Lung (tissue), 12 donors: ENCODE results near the gene ETV6. TPM values are rescaled to one million over a fixed set of nuclear protein-coding genes. Genes with fewer than 3 reads are reported as not detected.

Experiments
- ATAC-seq: fragments of 200-7000 bp; cut with Tn5 transposase; one replicate; pipeline ENCODE4 v1.9.1; 2020; ENCODE audit warnings: moderate number of reproducible peaks; ENCODE audit not compliant: insufficient read depth, low FRiP score
- DNase-seq, 3 donors: peaks; one replicate each; pipeline ENCODE4 v3.0.0-alpha.2; 2013 to 2017
- H3K27ac ChIP-seq, 2 donors: one replicate each; pipeline ENCODE4 v1.5.1; 2013; ENCODE audit warnings: mild to moderate bottlenecking in 2 of 2, moderate library complexity in 2 of 2, control low read depth in 1 of 2, inconsistent platforms in 1 of 2, low read depth in 1 of 2, low read length in 1 of 2
- H3K27me3 ChIP-seq, 3 donors: one replicate each; pipeline ENCODE4 v1.5.1; 2013; ENCODE audit warnings: low read length in 2 of 3; ENCODE audit not compliant: control insufficient read depth in 3 of 3, insufficient read depth in 3 of 3
- H3K36me3 ChIP-seq, 4 donors: one replicate each; pipeline ENCODE4 v1.5.1; 2013; ENCODE audit warnings: low read length in 4 of 4, mild to moderate bottlenecking in 1 of 4, moderate library complexity in 1 of 4; ENCODE audit not compliant: control insufficient read depth in 4 of 4, insufficient read depth in 4 of 4
- H3K4me1 ChIP-seq, 5 donors: one replicate each; pipeline ENCODE4 v1.5.1; 2013; ENCODE audit warnings: low read length in 5 of 5, mild to moderate bottlenecking in 2 of 5, moderate library complexity in 1 of 5; ENCODE audit not compliant: control insufficient read depth in 5 of 5, insufficient read depth in 5 of 5
- H3K4me3 ChIP-seq: one replicate; pipeline ENCODE4 v1.5.1; 2013; ENCODE audit warnings: mild to moderate bottlenecking, control low read depth, moderate library complexity
- H3K9ac ChIP-seq, 2 donors: one replicate each; pipeline ENCODE4 v1.5.1; 2013; ENCODE audit warnings: low read length in 2 of 2, control low read depth in 1 of 2; ENCODE audit not compliant: insufficient read depth in 1 of 2
- H3K9me3 ChIP-seq, 4 donors: one replicate each; pipeline ENCODE4 v1.5.1; 2013; ENCODE audit warnings: low read length in 3 of 4, mild to moderate bottlenecking in 1 of 4, moderate library complexity in 1 of 4; ENCODE audit not compliant: control insufficient read depth in 4 of 4, insufficient read depth in 3 of 4
- WGBS, 2 donors: extraction: QIAGEN DNeasy Blood & Tissue Kit; methylation state at CpG; one replicate each; pipeline ENCODE4 v1.1.7; 2013; 5-methylcytosine and 5-hydroxymethylcytosine counted together
- polyA plus RNA-seq, 2 donors: library from polyadenylated mRNA; stranded (reverse); fragments of 200-250 nt; gene quantifications; one replicate each; pipeline ENCODE4 v1.2.1, GENCODE V29; 2013
- total RNA-seq, 2 donors: library from RNA; depleted of rRNA in 1 of 2; stranded (reverse); fragments of >200 nt in 1 of 2; gene quantifications; one replicate each; pipeline ENCODE4 v1.2.1, GENCODE V29; 2014 to 2021
- TF ChIP-seq, protein P1 (sequence below): IDR thresholded peaks from 2 replicates; pipeline ENCODE4 v1.5.1; 2012; ENCODE audit warnings: mild to moderate bottlenecking; ENCODE audit errors: control extremely low read depth, extremely low read depth
- donor health status: control.
- donor health status: control.
- donor health status: Bipolar disorder and iron deficiency.
- donor health status: healthy.
- donor health status: DM: yes; HTN: yes; CAD: no.

ETV6 gene
- total and polyA plus RNA-seq, 4 donors = 8.6 to 45.7 (median 13.6) TPM

DNA sequence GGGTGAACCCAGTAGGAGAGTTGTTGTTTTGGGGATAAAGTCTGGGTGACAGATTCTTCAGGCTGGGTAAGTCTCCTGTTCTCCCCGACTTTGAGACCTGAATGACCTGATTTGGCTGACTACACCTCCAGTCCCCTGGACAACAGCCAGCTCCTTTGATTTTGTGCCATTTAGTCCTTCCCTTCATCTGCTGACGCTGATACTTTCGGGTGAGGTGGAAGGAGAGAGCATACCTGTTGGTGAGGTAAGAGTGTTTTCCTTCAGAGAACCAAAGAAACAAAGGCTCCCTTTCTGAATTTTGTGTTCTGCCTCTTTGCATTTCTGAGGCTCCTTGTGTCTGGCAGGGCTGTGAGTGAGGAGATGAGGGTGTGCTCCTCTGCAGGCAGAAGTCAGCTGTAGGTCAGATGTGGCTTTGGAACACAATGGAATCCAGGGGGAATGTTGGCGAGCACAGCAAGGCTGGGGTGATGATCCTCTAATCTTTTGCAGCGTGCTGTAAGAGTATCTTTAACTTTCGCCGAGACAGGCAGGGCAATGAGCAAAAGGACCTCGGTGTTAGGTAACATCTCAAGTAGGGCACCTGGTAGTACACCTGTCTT lies 12.1 kb downstream of the ETV6 start:
- DNase-seq (peak in 1 of 3 donors; percentile 41), ATAC-seq (no peak)
- no peaks in the 10 kb centered on the region for H3K27me3 ChIP-seq
- no peaks in the 10 kb centered on the region for H3K9me3 ChIP-seq
- TF ChIP-seq, protein P1, sequence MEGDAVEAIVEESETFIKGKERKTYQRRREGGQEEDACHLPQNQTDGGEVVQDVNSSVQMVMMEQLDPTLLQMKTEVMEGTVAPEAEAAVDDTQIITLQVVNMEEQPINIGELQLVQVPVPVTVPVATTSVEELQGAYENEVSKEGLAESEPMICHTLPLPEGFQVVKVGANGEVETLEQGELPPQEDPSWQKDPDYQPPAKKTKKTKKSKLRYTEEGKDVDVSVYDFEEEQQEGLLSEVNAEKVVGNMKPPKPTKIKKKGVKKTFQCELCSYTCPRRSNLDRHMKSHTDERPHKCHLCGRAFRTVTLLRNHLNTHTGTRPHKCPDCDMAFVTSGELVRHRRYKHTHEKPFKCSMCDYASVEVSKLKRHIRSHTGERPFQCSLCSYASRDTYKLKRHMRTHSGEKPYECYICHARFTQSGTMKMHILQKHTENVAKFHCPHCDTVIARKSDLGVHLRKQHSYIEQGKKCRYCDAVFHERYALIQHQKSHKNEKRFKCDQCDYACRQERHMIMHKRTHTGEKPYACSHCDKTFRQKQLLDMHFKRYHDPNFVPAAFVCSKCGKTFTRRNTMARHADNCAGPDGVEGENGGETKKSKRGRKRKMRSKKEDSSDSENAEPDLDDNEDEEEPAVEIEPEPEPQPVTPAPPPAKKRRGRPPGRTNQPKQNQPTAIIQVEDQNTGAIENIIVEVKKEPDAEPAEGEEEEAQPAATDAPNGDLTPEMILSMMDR = no peak
- WGBS, 2 donors = 82 to 96% methylated on average over 8 of the region's 8 CpGs
- H3K4me1 ChIP-seq = peaks cover 0 to 39% (median 22%) of the 10 kb centered on the region in 5 donors
- peaks cover 0 to 6% (median 0%) of the 10 kb centered on the region in 4 donors for H3K36me3 ChIP-seq
- H3K27ac ChIP-seq = peak overlapping the region in 1 of 2 donors; percentile 46
- no peak overlapping the region for H3K4me3 ChIP-seq
- no peak overlapping the region for H3K9ac ChIP-seq

DNA sequence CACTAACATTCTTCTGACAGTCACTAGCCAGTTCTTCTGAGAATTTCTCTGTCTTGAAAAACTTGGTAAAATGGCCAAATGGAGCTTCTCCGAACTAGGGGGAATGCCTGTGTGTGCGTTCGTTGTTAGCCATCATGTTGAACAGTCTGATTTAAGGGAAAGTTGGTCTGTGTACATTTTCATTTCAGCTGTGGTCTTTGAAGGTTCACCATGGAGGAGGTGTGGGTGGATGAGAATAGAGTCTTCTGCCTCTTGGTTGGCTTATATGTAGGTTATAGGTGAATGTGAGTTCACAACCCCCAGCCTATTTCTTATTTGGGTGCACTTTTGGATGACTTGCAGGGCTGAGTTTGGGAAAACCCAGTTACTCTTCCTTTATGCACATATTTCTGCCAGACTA lies 12.9 kb downstream of the ETV6 start:
- peaks cover 0 to 6% (median 0%) of the 10 kb centered on the region in 4 donors for H3K36me3 ChIP-seq
- H3K4me3 ChIP-seq = no peak overlapping the region
- ATAC-seq (no peak), DNase-seq (no peak)
- no peak overlapping the region for H3K9ac ChIP-seq
- peaks cover 0 to 39% (median 26%) of the 10 kb centered on the region in 5 donors for H3K4me1 ChIP-seq
- 93 to 94% methylated on average over 3 of the region's 3 CpGs for WGBS, 2 donors
- no peaks in the 10 kb centered on the region for H3K27me3 ChIP-seq
- H3K9me3 ChIP-seq = no peaks in the 10 kb centered on the region
- peak overlapping the region in 1 of 2 donors; percentile 55 for H3K27ac ChIP-seq
- TF ChIP-seq, protein P1 = no peak

DNA sequence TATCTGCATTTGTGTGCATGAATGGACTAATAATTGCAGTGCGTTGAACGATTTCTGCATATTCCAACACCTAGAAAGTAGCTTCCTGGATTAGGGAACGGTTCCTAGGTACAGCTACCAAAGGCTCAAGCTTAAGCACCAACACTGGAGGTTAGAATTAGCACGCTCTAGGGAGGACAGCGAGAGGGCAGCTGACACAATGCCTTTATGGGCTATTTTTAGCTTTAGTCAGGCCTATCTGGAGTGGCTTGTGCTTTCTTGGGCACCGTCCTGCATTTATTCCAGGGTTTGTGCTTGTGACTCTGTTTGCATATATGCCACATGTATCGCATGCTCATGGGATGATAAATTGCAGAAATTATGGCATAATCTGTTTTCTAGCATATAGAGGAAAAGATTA lies 13.7 kb downstream of the ETV6 start:
- peak overlapping the region in 1 of 2 donors; percentile 78 for H3K27ac ChIP-seq
- WGBS, 2 donors = 69 to 70% methylated on average over 7 of the region's 7 CpGs

More for the DNA sequence above, 13.7 kb downstream of the ETV6 start:
- Histone ChIP-seq H3K9ac (no peak overlapping the region), H3K27me3 (no peaks in the 10 kb centered on the region), H3K4me3 (no peak overlapping the region), H3K9me3 (no peaks in the 10 kb centered on the region), H3K4me1 (peaks cover 0 to 40% (median 26%) of the 10 kb centered on the region in 5 donors), H3K36me3 (peaks cover 0 to 6% (median 0%) of the 10 kb centered on the region in 4 donors)
- DNase-seq (no peak), ATAC-seq (no peak)
- TF ChIP-seq, protein P1 = no peak
